Right ventricle myocardium superior (tissue), 1 donor: Measurements from ENCODE around the gene LBX2. TPM values are rescaled to one million over a fixed set of nuclear protein-coding genes. Genes with fewer than 3 reads are reported as not detected.
"Not testable (repeated sequence)": the region's sequence is repeated elsewhere in the genome, so short reads cannot be mapped to it uniquely, and the experiment has no call there.

Experiments used
- ATAC-seq: fragments of 200-7000 bp; cut with Tn5 transposase; one replicate; pipeline ENCODE4 v1.9.1; 2020; ENCODE audit warnings: mild to moderate bottlenecking; ENCODE audit not compliant: poor library complexity
- DNase-seq: peaks from one replicate; pipeline ENCODE4 v3.0.0-alpha.2; 2020
- intact Hi-C: fragments of 100-400 bp; cut with DNase I; formaldehyde crosslinking; loops from one replicate; pipeline ENCODE4 v1.11.2; 2022
- total RNA-seq: library from RNA; stranded (reverse); fragmentation: NEBNext Ultra II Directional; extraction: Animal tissue kit (Norgen Biotek cat#: 25700); gene quantifications from one replicate; pipeline ENCODE4 v1.2.1, GENCODE V29; 2021
- donor health status: DM: no; HTN: yes; CAD: no; lungs with severe emphysema.

Gene LBX2
- total RNA-seq, 1 donor from 2014 or later, result 0.16 TPM

- ATAC-seq, result peak; percentile 1
- intact Hi-C loops, result no loop called here
Observed at GRCh38 chr2:74464406-74464805, 35.0 kb downstream of the LBX2 start.

GRCh38 chr2:74462786-74463105 lies 36.7 kb downstream of the LBX2 start:
- ATAC-seq, result no peak
- intact Hi-C loops, result no loop called here
- DNase-seq, result no peak

More at GRCh38 chr2:74464406-74464805, 35.0 kb downstream of the LBX2 start:
- no peak for DNase-seq

GRCh38 chr2:74462054-74462785 lies 37.2 kb downstream of the LBX2 start:
- no peak for DNase-seq
- intact Hi-C loops, result no loop called here
- ATAC-seq, result no peak

GRCh38 chr2:74461187-74462053 lies 38.0 kb downstream of the LBX2 start:
- intact Hi-C loops, result no loop called here
- DNase-seq, result no peak
- no peak for ATAC-seq

- DNase-seq, ATAC-seq, intact Hi-C loops: not testable (repeated sequence)
Observed at GRCh38 chr2:74460187-74460586, 39.2 kb downstream of the LBX2 start.

- ATAC-seq, intact Hi-C loops, DNase-seq: not testable (repeated sequence)
Observed at GRCh38 chr2:74459503-74460118, 39.8 kb downstream of the LBX2 start.

GRCh38 chr2:74458938-74459363 lies 40.5 kb downstream of the LBX2 start:
- ATAC-seq, result no peak
- no peak for DNase-seq
- intact Hi-C loops, result no loop called here

- DNase-seq (peak; percentile 100), ATAC-seq (peak; percentile 89)
- intact Hi-C loops, result no loop called here
Observed at GRCh38 chr2:74458132-74458937, 41.1 kb downstream of the LBX2 start, which contains the start of gene WBP1. TSS of gene WBP1 (plus strand) at chr2:74458438. CDS start at chr2:74458603, 165 bp downstream.

GRCh38 chr2:74457549-74458131 lies 41.8 kb downstream of the LBX2 start:
- intact Hi-C loops, result no loop called here
- DNase-seq (peak; percentile 80), ATAC-seq (peak; percentile 38)

- no peak for DNase-seq
- ATAC-seq, result no peak
- intact Hi-C loops, result no loop called here
Observed at GRCh38 chr2:74457129-74457548, 42.3 kb downstream of the LBX2 start.

- DNase-seq, result peak; percentile 95
- peak; percentile 74 for ATAC-seq
- intact Hi-C loops, result no loop called here
Observed at GRCh38 chr2:74454654-74455511, 44.5 kb downstream of the LBX2 start, which contains the start of gene INO80B. TSS of gene INO80B (plus strand) at chr2:74455087. CDS start at chr2:74455117, 30 bp downstream.

GRCh38 chr2:74450570-74451190 lies 48.7 kb downstream of the LBX2 start:
- no peak for ATAC-seq
- intact Hi-C loops, result no loop called here
- DNase-seq, result no peak

GRCh38 chr2:74448771-74449170 lies 50.6 kb downstream of the LBX2 start:
- no peak for ATAC-seq
- no peak for DNase-seq
- intact Hi-C loops, result no loop called here
